ENCODE data around the gene MSX1.

DNA sequence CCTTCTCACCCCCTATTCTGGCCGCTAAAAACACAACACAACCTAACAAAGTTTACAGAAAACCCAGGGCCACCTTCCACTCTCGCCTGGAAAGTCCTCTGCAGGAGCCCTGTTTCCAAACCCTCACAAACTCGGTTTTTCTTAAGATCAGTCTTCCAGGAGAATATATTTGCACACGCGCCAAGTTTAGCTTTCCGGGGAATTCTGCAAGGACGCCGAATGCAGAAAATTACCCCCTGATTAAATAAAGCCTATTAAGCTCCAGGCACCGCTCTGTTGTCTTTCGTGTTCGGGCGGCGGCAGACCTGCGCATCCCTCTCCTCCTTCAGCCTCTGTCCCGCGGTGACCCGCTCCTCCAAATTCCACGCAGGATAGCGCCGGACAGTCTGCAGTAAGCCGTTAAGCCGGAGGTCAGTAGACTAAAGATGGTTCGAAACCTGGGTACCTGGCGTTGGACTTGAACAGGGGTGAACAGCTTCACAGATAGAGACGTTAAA, 5.0 kb downstream of the MSX1 start:
- TF ChIP-seq, protein P1, sequence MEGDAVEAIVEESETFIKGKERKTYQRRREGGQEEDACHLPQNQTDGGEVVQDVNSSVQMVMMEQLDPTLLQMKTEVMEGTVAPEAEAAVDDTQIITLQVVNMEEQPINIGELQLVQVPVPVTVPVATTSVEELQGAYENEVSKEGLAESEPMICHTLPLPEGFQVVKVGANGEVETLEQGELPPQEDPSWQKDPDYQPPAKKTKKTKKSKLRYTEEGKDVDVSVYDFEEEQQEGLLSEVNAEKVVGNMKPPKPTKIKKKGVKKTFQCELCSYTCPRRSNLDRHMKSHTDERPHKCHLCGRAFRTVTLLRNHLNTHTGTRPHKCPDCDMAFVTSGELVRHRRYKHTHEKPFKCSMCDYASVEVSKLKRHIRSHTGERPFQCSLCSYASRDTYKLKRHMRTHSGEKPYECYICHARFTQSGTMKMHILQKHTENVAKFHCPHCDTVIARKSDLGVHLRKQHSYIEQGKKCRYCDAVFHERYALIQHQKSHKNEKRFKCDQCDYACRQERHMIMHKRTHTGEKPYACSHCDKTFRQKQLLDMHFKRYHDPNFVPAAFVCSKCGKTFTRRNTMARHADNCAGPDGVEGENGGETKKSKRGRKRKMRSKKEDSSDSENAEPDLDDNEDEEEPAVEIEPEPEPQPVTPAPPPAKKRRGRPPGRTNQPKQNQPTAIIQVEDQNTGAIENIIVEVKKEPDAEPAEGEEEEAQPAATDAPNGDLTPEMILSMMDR (IDR thresholded peaks at IDR 0.05; ENCODE audit: low read length) = no peak
- no peak for TF ChIP-seq EZH2phosphoT487 (IDR thresholded peaks at IDR 0.05; ENCODE audit: low read length)
